B cell (primary cell): ENCODE data around the gene UTS2R. TPM values are rescaled to one million over a fixed set of nuclear protein-coding genes. Genes with fewer than 3 reads are reported as not detected.

Experiments used
- ATAC-seq: fragments of 200-7000 bp; cut with Tn5 transposase; one replicate; pipeline ENCODE4 v1.10.0; 2021; ENCODE audit warnings: low read depth, mild to moderate bottlenecking, moderate number of reproducible peaks, moderate library complexity
- CTCF ChIA-PET: fragments of 350-600 bp; sonication (Branson Sonifier 250); formaldehyde crosslinking; loops from one replicate; lab custom pipeline; 2021; ENCODE audit warnings: antibody characterized with exemption, inconsistent platforms; lab: Charles Lee
- POLR2A ChIA-PET: fragments of 350-600 bp; sonication (Branson Sonifier 250); formaldehyde crosslinking; loops from one replicate; lab custom pipeline; 2021; ENCODE audit warnings: antibody characterized with exemption; lab: Charles Lee
- DNase-seq: peaks from one replicate; pipeline ENCODE4 v3.0.0; 2013
- H2AFZ ChIP-seq: 2 replicates; pipeline ENCODE4 v1.6.1; 2012; ENCODE audit warnings: mild to moderate bottlenecking, low read depth, low read length; ENCODE audit not compliant: insufficient read depth, poor library complexity, severe bottlenecking
- H3K27ac ChIP-seq, 2 donors: 1 replicate in 1 of 2; 2 replicates in 1 of 2; pipeline ENCODE4 v1.5.1; 2012 to 2013; ENCODE audit warnings: low read length in 2 of 2, mild to moderate bottlenecking in 2 of 2, moderate library complexity in 1 of 2
- H3K27me3 ChIP-seq, 4 experiments: fragments of 200-600 bp in 1 of 4; sonication (generic) in 1 of 4; replicated peaks in 1 of 4; 1 replicate in 2 of 4; 2 replicates in 2 of 4; pipeline versions ENCODE4 v1.6.1 to v1.7.0; 2013 to 2016; ENCODE audit warnings: low read length in 3 of 4, mild to moderate bottlenecking in 2 of 4, mixed read lengths in 1 of 4, moderate library complexity in 1 of 4; ENCODE audit not compliant: insufficient read depth in 4 of 4, control insufficient read depth in 3 of 4; ENCODE audit errors: control extremely low read depth in 1 of 4
- H3K36me3 ChIP-seq, 2 experiments: replicated peaks in 1 of 2; 1 replicate in 1 of 2; 2 replicates in 1 of 2; pipeline versions ENCODE4 v1.6.1 to v1.7.1; 2013; ENCODE audit warnings: low read length in 1 of 2; ENCODE audit not compliant: insufficient read depth in 2 of 2, control insufficient read depth in 1 of 2; ENCODE audit errors: control extremely low read depth in 1 of 2, extremely low read depth in 1 of 2
- H3K4me1 ChIP-seq, 2 donors: fragments of 200-600 bp in 1 of 2; sonication (generic) in 1 of 2; 1 replicate in 1 of 2; 2 replicates in 1 of 2; pipeline versions ENCODE4 v1.5.1 to v1.6.1; 2013 to 2017; ENCODE audit warnings: low read length in 2 of 2; ENCODE audit not compliant: control insufficient read depth in 2 of 2, insufficient read depth in 2 of 2
- H3K4me2 ChIP-seq: replicated peaks from 2 replicates; pipeline ENCODE3; 2012; ENCODE audit warnings: mild to moderate bottlenecking, low read depth, low read length; ENCODE audit not compliant: poor library complexity, severe bottlenecking
- H3K4me3 ChIP-seq, 5 experiments: fragments of 200-600 bp in 1 of 5; sonication (generic) in 1 of 5; 1 replicate in 3 of 5; 2 replicates in 2 of 5; pipeline versions ENCODE4 v1.5.1 to v1.7.0; 2011 to 2016; ENCODE audit warnings: low read length in 4 of 5, mild to moderate bottlenecking in 4 of 5, low read depth in 2 of 5, control low read depth in 1 of 5, moderate library complexity in 1 of 5; ENCODE audit not compliant: insufficient read depth in 1 of 5; ENCODE audit errors: control extremely low read depth in 1 of 5, extremely low read depth in 1 of 5
- H3K79me2 ChIP-seq: fragments of 200-600 bp; sonication (generic); one replicate; pipeline ENCODE4 v1.6.0; 2016; ENCODE audit warnings: low read length; ENCODE audit not compliant: control insufficient read depth, insufficient read depth
- H3K9ac ChIP-seq: fragments of 200-600 bp; sonication (generic); 2 replicates; pipeline ENCODE4 v1.6.1; 2017; ENCODE audit warnings: mild to moderate bottlenecking, low read length, moderate library complexity
- H3K9me3 ChIP-seq, 3 donors: one replicate each; pipeline versions ENCODE4 v1.6.1 to v1.7.1; 2013; ENCODE audit warnings: low read length in 2 of 3; ENCODE audit not compliant: control insufficient read depth in 2 of 3, insufficient read depth in 1 of 3; ENCODE audit errors: control extremely low read depth in 1 of 3
- H4K20me1 ChIP-seq: 2 replicates; pipeline ENCODE4 v1.6.0; 2012; ENCODE audit warnings: mild to moderate bottlenecking, low read length; ENCODE audit not compliant: insufficient read depth, control insufficient read depth, poor library complexity, severe bottlenecking
- H3K27ac Mint-ChIP-seq: one replicate; pipeline ENCODE4 v1.8.0; 2021; ENCODE audit warnings: mixed read lengths
- H3K27me3 Mint-ChIP-seq: one replicate; pipeline ENCODE4 v1.8.0; 2021; ENCODE audit warnings: mixed read lengths
- H3K4me1 Mint-ChIP-seq: one replicate; pipeline ENCODE4 v1.8.0; 2021; ENCODE audit warnings: mixed read lengths
- H3K4me3 Mint-ChIP-seq: one replicate; pipeline ENCODE4 v1.8.0; 2021; ENCODE audit warnings: mixed read lengths
- H3K9me3 Mint-ChIP-seq: one replicate; pipeline ENCODE4 v1.8.0; 2022; ENCODE audit warnings: mixed read lengths; ENCODE audit not compliant: insufficient read depth
- EZH2 ChIP-seq: IDR thresholded peaks from 2 replicates; pipeline ENCODE4 v1.6.1; 2012; ENCODE audit warnings: borderline replicate concordance, low read depth, mild to moderate bottlenecking, moderate library complexity, low read length; ENCODE audit not compliant: insufficient read depth, poor library complexity, severe bottlenecking
- WGBS: methylation state at CpG from one replicate; pipeline ENCODE4 v1.1.5; 2013; ENCODE audit warnings: missing lambda C conversion rate; ENCODE audit not compliant: insufficient coverage; 5-methylcytosine and 5-hydroxymethylcytosine counted together
- intact Hi-C: fragments of 100-400 bp; cut with micrococcal nuclease; formaldehyde crosslinking; loops from one replicate; pipeline ENCODE4 v1.10.0; 2022
- polyA plus RNA-seq: library from polyadenylated mRNA; depleted of rRNA; stranded (reverse); fragments of >200 nt; gene quantifications from 2 replicates; pipeline ENCODE4 v1.2.3, GENCODE V29; 2012
- total RNA-seq, 2 donors: library from RNA; stranded (reverse); fragments of 120-200 nt in 1 of 2; gene quantifications; 1 replicate in 1 of 2; 2 replicates in 1 of 2; pipeline versions ENCODE4 v1.2.3 to v1.2.4, GENCODE V29; 2013 to 2022
- TF ChIP-seq, protein P1 (sequence below): fragments of 200-600 bp; IDR thresholded peaks from one replicate; pipeline ENCODE4 v1.8.0; 2022; ENCODE audit warnings: antibody characterized with exemption, mild to moderate bottlenecking

UTS2R gene
- total and polyA plus RNA-seq, 2 donors (not counting 1 experiment from before 2014, with no cell fraction given), result 0.86 TPM; not detected in 1

DNA sequence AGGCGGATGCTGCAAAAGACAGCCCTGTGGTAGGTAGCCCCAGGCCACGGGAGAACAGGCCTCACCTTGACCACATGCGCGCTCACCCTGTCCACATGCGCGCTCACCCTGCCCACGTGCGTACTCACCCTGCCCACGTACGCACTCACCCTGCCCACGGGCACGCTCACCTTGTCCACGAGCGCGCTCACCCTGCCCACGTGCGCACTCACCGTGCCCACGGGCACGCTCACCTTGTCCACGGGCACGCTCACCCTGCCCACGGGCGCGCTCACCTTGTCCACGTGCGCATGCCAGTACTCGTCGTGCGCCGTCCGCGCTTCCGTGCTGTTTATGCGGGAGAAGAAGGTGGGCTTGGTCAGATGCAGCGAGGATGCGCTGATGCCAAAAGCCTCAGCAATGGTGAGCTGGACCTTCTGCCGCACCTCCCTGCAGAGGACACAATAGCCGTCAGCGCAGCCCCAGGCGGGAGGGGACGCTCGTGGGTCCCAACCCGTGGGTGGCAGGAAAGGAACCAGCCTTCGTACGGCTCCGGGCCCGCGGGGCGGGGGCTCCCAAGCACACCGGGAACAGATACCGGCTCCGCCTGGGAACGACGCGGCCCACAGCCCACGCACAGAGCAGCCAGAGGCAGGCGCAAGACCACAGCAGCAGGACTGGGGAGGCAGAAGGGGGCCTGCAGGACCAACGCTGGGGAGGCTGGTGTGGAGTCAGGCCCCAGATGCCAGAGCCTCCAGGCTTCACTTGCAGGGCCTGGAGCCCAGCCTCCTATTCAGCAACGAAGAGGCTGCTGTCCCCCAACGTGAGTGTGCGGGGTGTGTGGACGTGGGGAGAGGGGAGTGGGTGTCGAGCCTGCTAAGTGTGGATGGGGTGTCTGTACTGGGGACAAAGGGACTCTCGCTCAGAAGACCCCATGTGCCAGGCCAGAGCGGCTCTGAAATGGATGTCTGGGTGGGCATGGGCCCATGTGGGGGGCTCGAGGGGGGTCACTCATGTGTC, 32.4 kb downstream of the UTS2R start:
- CTCF ChIA-PET, result no interaction called here
- H4K20me1 ChIP-seq, result no peaks in the 10 kb centered on the region
- Mint-ChIP-seq H3K4me1 (peaks cover 18% of the 10 kb centered on the region), H3K27ac (no peak overlapping the region), H3K4me3 (no peak overlapping the region), H3K9me3 (no peaks in the 10 kb centered on the region), H3K27me3 (no peaks in the 10 kb centered on the region)
- no peaks in the 10 kb centered on the region for H3K27me3 ChIP-seq
- H3K79me2 ChIP-seq, result no peaks in the 10 kb centered on the region
- no peaks in the 10 kb centered on the region for H3K9me3 ChIP-seq
- no peak overlapping the region for H2AFZ ChIP-seq
- POLR2A ChIA-PET, result no interaction called here
- 98% methylated on average over 65 of the region's 67 CpGs for WGBS
- peaks cover 12 to 25% of the 10 kb centered on the region in 2 donors for H3K4me1 ChIP-seq
- peaks cover 2 to 24% of the 10 kb centered on the region in 2 experiments for H3K36me3 ChIP-seq
- H3K4me3 ChIP-seq, result no peak overlapping the region
- TF ChIP-seq, protein P1, sequence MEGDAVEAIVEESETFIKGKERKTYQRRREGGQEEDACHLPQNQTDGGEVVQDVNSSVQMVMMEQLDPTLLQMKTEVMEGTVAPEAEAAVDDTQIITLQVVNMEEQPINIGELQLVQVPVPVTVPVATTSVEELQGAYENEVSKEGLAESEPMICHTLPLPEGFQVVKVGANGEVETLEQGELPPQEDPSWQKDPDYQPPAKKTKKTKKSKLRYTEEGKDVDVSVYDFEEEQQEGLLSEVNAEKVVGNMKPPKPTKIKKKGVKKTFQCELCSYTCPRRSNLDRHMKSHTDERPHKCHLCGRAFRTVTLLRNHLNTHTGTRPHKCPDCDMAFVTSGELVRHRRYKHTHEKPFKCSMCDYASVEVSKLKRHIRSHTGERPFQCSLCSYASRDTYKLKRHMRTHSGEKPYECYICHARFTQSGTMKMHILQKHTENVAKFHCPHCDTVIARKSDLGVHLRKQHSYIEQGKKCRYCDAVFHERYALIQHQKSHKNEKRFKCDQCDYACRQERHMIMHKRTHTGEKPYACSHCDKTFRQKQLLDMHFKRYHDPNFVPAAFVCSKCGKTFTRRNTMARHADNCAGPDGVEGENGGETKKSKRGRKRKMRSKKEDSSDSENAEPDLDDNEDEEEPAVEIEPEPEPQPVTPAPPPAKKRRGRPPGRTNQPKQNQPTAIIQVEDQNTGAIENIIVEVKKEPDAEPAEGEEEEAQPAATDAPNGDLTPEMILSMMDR, result no peak
- no peak for TF ChIP-seq EZH2
- no peak for DNase-seq
- H3K27ac ChIP-seq, result no peak overlapping the region
- no peak overlapping the region for H3K4me2 ChIP-seq
- no peak overlapping the region for H3K9ac ChIP-seq
- intact Hi-C loops, result no loop called here
- no peak for ATAC-seq

DNA sequence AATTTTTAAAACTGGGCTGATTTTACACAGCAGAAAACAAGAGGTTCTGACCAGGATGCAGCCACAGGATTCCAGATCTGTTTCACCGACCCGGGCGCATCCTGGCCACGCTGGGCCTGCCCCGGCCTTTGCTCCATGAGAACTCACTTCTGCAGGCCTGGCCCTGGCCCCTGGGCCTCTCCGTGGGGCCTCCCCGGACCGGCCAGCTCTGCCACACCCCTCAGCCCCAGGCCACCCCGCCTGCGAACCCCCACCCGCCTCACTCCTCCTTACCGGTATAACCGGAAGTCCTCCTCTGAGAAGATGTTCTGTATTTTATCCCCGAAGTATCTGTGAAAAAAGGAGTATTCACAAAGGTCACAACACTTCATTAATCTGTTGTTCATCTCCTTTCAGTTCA, 33.5 kb downstream of the UTS2R start:
- Histone ChIP-seq H4K20me1 (peaks cover 4% of the 10 kb centered on the region), H3K27me3 (no peaks in the 10 kb centered on the region), H3K4me1 (peaks cover 12 to 23% of the 10 kb centered on the region in 2 donors), H3K27ac (no peak overlapping the region), H3K4me2 (no peak overlapping the region), H3K79me2 (peaks cover 6% of the 10 kb centered on the region), H2AFZ (no peak overlapping the region), H3K9ac (no peak overlapping the region), H3K9me3 (no peaks in the 10 kb centered on the region), H3K36me3 (peaks cover 2 to 22% of the 10 kb centered on the region in 2 experiments), H3K4me3 (no peak overlapping the region)
- Mint-ChIP-seq H3K4me3 (no peak overlapping the region), H3K4me1 (peaks cover 18% of the 10 kb centered on the region), H3K27ac (no peak overlapping the region), H3K27me3 (no peaks in the 10 kb centered on the region), H3K9me3 (no peaks in the 10 kb centered on the region)
- DNase-seq (no peak), ATAC-seq (no peak)
- 94% methylated on average over 9 of the region's 14 CpGs for WGBS
- intact Hi-C loops, result no loop called here
- TF ChIP-seq, protein P1, result no peak
- POLR2A ChIA-PET, result no interaction called here
- CTCF ChIA-PET, result no interaction called here
